Ishikawa (cell line): ENCODE measurements around the gene SMCO1.

ENCODE experiments used
- FOXM1 ChIP-seq: IDR thresholded peaks from 2 replicates; pipeline ENCODE4 v1.6.1; 2012; ENCODE audit warnings: low read depth, borderline replicate concordance
- MAX ChIP-seq: IDR thresholded peaks from 2 replicates; pipeline ENCODE4 v1.6.1; 2012
- TAF1 ChIP-seq: IDR thresholded peaks from 2 replicates; pipeline ENCODE4 v1.6.1; 2012; ENCODE audit warnings: low read depth, mild to moderate bottlenecking
- TF ChIP-seq, protein P1 (sequence below): IDR thresholded peaks from 2 replicates; pipeline ENCODE4 v1.6.1; 2012; ENCODE audit warnings: low read depth, mild to moderate bottlenecking

DNA sequence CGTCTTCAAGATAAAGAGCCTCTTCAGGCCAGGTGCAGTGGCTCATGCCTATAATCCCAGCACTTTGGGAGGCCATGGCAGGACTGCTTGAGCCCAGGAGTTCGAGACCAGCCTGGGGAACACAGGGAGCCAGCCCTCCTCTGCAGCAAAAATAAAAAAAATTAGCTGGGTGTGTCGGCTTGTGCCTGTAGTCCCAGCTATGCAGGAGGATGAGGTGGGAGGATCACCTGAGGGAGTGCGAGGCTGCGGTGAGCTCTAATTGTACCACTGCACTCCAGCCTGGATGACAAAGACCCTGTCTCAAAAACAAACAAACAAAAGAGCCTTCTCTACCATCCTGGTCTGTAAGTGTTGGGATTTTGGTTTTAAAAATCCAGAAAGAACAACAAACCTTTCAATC, 42.1 kb upstream of the SMCO1 start:
- TF ChIP-seq, protein P1, sequence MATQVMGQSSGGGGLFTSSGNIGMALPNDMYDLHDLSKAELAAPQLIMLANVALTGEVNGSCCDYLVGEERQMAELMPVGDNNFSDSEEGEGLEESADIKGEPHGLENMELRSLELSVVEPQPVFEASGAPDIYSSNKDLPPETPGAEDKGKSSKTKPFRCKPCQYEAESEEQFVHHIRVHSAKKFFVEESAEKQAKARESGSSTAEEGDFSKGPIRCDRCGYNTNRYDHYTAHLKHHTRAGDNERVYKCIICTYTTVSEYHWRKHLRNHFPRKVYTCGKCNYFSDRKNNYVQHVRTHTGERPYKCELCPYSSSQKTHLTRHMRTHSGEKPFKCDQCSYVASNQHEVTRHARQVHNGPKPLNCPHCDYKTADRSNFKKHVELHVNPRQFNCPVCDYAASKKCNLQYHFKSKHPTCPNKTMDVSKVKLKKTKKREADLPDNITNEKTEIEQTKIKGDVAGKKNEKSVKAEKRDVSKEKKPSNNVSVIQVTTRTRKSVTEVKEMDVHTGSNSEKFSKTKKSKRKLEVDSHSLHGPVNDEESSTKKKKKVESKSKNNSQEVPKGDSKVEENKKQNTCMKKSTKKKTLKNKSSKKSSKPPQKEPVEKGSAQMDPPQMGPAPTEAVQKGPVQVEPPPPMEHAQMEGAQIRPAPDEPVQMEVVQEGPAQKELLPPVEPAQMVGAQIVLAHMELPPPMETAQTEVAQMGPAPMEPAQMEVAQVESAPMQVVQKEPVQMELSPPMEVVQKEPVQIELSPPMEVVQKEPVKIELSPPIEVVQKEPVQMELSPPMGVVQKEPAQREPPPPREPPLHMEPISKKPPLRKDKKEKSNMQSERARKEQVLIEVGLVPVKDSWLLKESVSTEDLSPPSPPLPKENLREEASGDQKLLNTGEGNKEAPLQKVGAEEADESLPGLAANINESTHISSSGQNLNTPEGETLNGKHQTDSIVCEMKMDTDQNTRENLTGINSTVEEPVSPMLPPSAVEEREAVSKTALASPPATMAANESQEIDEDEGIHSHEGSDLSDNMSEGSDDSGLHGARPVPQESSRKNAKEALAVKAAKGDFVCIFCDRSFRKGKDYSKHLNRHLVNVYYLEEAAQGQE: no peak
- TF ChIP-seq FOXM1 (no peak), TAF1 (no peak), MAX (no peak)
